Measurements from ENCODE around the gene ZIM2. TPM values are rescaled to one million over a fixed set of nuclear protein-coding genes. Genes with fewer than 3 reads are reported as not detected.

The ZIM2 gene
- total and polyA plus RNA-seq, 10 of the 15 experiments (the other 5 are each of a cell fraction or from before 2014, with no cell fraction given), result not detected

DNA sequence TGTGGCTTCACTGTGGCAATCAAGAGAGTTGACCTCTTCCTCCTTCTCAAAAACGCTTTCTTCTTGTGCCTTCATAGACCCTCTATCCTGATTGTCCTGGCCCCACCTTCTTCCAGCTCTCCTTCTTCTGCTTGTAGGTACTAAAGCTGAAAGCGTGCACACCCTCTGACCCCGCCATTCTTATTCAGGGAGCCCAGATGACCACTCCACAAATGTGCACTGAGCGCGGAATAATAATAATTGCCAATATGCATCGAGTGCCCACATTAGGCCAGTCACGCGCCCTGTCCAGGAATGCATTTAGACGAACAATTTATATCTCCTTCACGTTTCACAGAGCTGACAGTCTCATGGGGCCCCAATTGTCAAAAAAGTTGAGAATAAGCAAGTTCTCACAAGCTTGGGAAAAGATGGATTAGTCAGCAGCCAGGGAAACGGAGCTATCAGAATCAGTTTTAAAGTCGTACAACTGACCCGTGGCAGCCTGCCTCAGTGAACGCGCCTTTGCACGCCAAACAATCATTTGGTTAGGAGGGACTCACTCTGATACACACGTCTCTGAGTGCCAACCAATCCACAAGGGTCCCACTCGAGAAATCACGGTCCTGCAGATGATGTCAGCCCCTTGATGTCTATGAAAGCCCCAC, 36.7 kb upstream of the ZIM2 start:
- Histone ChIP-seq H3K9me3 (replicated peaks; ENCODE audit: control insufficient read depth, insufficient read depth, low read length) (peaks cover 4% of the 10 kb centered on the region), H3K4me3 (no peak overlapping the region), H4K20me1 (ENCODE audit: control insufficient read depth, insufficient read depth) (no peaks in the 10 kb centered on the region), H3K4me2 (ENCODE audit: control insufficient read depth, insufficient read depth) (no peak overlapping the region), H3K36me3 (ENCODE audit: control insufficient read depth in 2 of 2, insufficient read depth in 2 of 2, low read length in 1 of 2) (no peaks in the 10 kb centered on the region), H3K79me2 (ENCODE audit: control insufficient read depth, insufficient read depth, low read length) (no peaks in the 10 kb centered on the region), H3K27me3 (replicated peaks in 1 of 2; ENCODE audit: control insufficient read depth in 2 of 2, insufficient read depth in 2 of 2, low read length in 1 of 2) (no peaks in the 10 kb centered on the region), H3K4me1 (ENCODE audit: control insufficient read depth, insufficient read depth, low read length) (no peaks in the 10 kb centered on the region), H3K9ac (ENCODE audit: control insufficient read depth, insufficient read depth, low read length) (no peak overlapping the region), H3K27ac (ENCODE audit: control insufficient read depth, insufficient read depth) (no peak overlapping the region), H2AFZ (ENCODE audit: control insufficient read depth, low read depth, low read length) (no peak overlapping the region)
- DNase-seq (ENCODE audit: low read depth, low spot score) (no peak), ATAC-seq (no peak), FAIRE-seq (no peak)
- 35% methylated on average over 19 of the region's 19 CpGs for WGBS (ENCODE audit: insufficient coverage, insufficient replicate concordance, low lambda C conversion rate, missing lambda C conversion rate)
- SMC1A ChIA-PET (ENCODE audit: uncharacterized antibody, unreplicated experiment), result no interaction called here
- no TSS peak for BruUV-seq (replicated peaks)
- CTCF ChIA-PET, result no interaction called here
- TF ChIP-seq, protein P1, sequence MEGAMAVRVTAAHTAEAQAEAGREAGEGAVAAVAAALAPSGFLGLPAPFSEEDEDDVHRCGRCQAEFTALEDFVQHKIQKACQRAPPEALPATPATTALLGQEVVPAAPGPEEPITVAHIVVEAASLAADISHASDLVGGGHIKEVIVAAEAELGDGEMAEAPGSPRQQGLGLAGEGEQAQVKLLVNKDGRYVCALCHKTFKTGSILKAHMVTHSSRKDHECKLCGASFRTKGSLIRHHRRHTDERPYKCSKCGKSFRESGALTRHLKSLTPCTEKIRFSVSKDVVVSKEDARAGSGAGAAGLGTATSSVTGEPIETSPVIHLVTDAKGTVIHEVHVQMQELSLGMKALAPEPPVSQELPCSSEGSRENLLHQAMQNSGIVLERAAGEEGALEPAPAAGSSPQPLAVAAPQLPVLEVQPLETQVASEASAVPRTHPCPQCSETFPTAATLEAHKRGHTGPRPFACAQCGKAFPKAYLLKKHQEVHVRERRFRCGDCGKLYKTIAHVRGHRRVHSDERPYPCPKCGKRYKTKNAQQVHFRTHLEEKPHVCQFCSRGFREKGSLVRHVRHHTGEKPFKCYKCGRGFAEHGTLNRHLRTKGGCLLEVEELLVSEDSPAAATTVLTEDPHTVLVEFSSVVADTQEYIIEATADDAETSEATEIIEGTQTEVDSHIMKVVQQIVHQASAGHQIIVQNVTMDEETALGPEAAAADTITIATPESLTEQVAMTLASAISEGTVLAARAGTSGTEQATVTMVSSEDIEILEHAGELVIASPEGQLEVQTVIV (IDR thresholded peaks at IDR 0.05; ENCODE audit: borderline replicate concordance, partially characterized antibody), result no peak
- TF ChIP-seq PML (IDR thresholded peaks at IDR 0.05; ENCODE audit: low read length) (no peak), ASH2L (IDR thresholded peaks at IDR 0.05; ENCODE audit: borderline replicate concordance, low read depth) (no peak), HCFC1 (IDR thresholded peaks at IDR 0.05; ENCODE audit: low read length) (no peak)
- TF ChIP-seq, protein P2, sequence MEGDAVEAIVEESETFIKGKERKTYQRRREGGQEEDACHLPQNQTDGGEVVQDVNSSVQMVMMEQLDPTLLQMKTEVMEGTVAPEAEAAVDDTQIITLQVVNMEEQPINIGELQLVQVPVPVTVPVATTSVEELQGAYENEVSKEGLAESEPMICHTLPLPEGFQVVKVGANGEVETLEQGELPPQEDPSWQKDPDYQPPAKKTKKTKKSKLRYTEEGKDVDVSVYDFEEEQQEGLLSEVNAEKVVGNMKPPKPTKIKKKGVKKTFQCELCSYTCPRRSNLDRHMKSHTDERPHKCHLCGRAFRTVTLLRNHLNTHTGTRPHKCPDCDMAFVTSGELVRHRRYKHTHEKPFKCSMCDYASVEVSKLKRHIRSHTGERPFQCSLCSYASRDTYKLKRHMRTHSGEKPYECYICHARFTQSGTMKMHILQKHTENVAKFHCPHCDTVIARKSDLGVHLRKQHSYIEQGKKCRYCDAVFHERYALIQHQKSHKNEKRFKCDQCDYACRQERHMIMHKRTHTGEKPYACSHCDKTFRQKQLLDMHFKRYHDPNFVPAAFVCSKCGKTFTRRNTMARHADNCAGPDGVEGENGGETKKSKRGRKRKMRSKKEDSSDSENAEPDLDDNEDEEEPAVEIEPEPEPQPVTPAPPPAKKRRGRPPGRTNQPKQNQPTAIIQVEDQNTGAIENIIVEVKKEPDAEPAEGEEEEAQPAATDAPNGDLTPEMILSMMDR (IDR thresholded peaks at IDR 0.05 in 2 of 3, conservative IDR thresholded peaks at IDR 0.05 in 1 of 3; ENCODE audit: control insufficient read depth in 2 of 3, extremely low read depth in 1 of 3, insufficient read depth in 1 of 3, low read depth in 3 of 3, low read length in 3 of 3), result no peak
- intact Hi-C loops (cut with micrococcal nuclease; ENCODE audit: unreplicated experiment), result no loop called here
- POLR2A ChIA-PET, result no interaction called here
- in situ Hi-C loops (cut with MboI), result no loop called here
- RAD21 ChIA-PET (ENCODE audit: unreplicated experiment), result no interaction called here
